ENCODE data around the gene HEATR5A. TPM values are rescaled to one million over a fixed set of nuclear protein-coding genes. Genes with fewer than 3 reads are reported as not detected.

The HEATR5A gene
- total RNA-seq, 6 experiments from 2014 or later: 59.7 to 83.3 (median 66.4) TPM

DNA sequence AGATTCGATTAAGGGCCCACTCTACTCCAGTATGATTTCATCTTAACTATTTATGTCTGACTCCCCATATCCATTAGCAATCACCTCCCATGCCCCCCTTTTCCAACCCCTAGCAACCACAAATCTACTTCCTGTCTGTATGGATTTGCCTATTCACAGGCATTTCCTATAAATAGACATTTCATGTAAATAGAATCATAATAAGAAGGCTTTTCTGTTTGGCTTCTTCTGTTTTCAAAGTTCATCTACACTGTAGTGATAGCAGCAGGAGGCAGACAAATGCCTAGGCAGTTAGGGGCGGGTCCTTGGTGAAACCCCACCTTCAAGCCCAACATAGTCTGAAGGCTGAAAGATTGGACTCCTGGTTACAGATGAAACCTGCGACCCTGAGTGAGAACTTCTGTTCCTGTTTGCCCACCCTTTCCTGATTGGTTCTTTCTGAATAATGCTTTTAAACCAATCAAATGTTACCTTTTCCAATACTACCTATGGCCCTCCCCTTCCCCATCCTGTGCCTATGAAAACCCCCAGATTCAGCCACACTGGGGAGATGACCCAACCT, 150.6 kb downstream of the HEATR5A start:
- peak; percentile 32 for DNase-seq
- TF ChIP-seq, protein P1, sequence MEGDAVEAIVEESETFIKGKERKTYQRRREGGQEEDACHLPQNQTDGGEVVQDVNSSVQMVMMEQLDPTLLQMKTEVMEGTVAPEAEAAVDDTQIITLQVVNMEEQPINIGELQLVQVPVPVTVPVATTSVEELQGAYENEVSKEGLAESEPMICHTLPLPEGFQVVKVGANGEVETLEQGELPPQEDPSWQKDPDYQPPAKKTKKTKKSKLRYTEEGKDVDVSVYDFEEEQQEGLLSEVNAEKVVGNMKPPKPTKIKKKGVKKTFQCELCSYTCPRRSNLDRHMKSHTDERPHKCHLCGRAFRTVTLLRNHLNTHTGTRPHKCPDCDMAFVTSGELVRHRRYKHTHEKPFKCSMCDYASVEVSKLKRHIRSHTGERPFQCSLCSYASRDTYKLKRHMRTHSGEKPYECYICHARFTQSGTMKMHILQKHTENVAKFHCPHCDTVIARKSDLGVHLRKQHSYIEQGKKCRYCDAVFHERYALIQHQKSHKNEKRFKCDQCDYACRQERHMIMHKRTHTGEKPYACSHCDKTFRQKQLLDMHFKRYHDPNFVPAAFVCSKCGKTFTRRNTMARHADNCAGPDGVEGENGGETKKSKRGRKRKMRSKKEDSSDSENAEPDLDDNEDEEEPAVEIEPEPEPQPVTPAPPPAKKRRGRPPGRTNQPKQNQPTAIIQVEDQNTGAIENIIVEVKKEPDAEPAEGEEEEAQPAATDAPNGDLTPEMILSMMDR (IDR thresholded peaks at IDR 0.05): no peak
- Mint-ChIP-seq H3K4me3 (no peak overlapping the region), H3K27ac (peak overlapping the region; percentile 74), H3K27me3 (ENCODE audit: insufficient read depth) (peaks cover 3% of the 10 kb centered on the region; the same call in 1 of the 2 replicates), H3K9me3 (peaks cover 4% of the 10 kb centered on the region; the same call in 1 of the 2 replicates), H3K4me1 (ENCODE audit: low read depth) (peaks cover 67% of the 10 kb centered on the region), H3K36me3 (ENCODE audit: low read depth) (no peaks in the 10 kb centered on the region)

DNA sequence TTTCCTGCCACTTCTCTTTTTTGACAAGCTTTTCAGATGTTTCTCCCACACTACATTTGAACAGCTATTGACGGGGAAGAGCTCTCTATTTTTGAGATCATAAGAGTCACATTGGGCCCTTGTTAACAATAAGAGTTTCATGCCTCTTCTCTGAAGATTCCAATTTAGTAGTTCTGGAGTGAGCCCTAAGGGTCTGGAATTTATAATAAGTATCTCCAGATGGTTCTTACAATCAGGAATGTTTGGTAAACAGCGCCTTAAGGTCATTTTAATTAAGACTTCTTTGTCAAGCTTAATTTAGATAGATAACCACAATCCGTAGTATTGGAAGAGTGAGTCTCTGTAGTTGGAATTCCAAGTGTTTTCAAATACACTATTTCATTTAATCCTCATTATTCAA, 152.1 kb downstream of the HEATR5A start:
- no peaks in the 10 kb centered on the region for H3K36me3 Mint-ChIP-seq (ENCODE audit: low read depth)
- TF ChIP-seq, protein P1 (IDR thresholded peaks at IDR 0.05): no peak
- no peaks in the 10 kb centered on the region for H3K9me3 Mint-ChIP-seq
- peak; percentile 37 for DNase-seq
- H3K4me1 Mint-ChIP-seq (ENCODE audit: low read depth): peaks cover 73% of the 10 kb centered on the region
- peaks cover 3% of the 10 kb centered on the region; the same call in 1 of the 2 replicates for H3K27me3 Mint-ChIP-seq (ENCODE audit: insufficient read depth)
- peak overlapping the region; percentile 15 for H3K4me3 Mint-ChIP-seq
- peak overlapping the region; percentile 66 for H3K27ac Mint-ChIP-seq

DNA sequence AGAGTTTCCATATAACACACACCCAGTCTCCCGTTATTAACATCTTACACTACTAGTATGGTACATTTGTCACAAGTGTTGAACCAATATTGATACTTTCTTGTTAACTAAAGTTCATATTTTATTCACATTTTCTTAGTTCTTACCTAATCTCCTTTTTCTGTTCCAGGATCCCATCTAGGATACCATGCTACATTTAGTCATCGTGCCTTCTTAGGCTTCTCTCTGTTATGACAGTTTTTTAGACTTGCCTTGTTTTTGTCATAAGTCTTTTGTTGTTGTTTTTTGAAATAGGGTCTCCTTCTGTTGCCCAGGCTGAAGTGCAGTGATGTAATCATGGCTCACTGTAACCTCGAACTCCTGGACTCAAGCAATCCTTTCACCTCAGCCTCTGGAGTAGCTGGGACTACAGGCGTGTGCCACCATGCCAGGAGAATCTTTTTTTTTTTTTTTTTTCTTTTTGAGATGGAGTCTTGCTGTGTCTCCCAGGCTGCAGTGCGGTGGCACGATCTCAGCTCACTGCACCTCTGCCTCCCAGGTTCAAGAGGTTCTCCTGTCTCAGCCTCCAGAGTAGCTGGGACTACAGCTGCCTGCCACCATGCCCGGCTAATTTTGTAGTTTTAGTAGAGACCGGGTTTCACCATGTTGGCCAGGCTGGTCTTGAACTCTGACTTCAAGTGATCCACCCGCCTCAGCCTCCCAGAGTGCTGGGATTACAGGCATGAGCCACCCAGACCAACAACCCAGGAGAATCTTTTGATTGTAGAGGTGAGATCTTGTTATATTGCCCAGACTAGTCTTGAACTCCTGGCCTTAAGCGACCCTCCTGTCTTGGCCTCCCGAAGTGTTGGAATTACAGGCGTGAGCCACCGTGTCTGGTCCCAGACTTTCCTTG, 153.7 kb downstream of the HEATR5A start:
- Mint-ChIP-seq H3K27me3 (ENCODE audit: insufficient read depth) (peaks cover 3% of the 10 kb centered on the region; the same call in 1 of the 2 replicates), H3K4me1 (ENCODE audit: low read depth) (peaks cover 81% of the 10 kb centered on the region), H3K4me3 (no peak overlapping the region), H3K36me3 (ENCODE audit: low read depth) (no peaks in the 10 kb centered on the region), H3K9me3 (no peaks in the 10 kb centered on the region), H3K27ac (no peak overlapping the region)
- TF ChIP-seq, protein P1 (IDR thresholded peaks at IDR 0.05): no peak
- no peak for DNase-seq

DNA sequence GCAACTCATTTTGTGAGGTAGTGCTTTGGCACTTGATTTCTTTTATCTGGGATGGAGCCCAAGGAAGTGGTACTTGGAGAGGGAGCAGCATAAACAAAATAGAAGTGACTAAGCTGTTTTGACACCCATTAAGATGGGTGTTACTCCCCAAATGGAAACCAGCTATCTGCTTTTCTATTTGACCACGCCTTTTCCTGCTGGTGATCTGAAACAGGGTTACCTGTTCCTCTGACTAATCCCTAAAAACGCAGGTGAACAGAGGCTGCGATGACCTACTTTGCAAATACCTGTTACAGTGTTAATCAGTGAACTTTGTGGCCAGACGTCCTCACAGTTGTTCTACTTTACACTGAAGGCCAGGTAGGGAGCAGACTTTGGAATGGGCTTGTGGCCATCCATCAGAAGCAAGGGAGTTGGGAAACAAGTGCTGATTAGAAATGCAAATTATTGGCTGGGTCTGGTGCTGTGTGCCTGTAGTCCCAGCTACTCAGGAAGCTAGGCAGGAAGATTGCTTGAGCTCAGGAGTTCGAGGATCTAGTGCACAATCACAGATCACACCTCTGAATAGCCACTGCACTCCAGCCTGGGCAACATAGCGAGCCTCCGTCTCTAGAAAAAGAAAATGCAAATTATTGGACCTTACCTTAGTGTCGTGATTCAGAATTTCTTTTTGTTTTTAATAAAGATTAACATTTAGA, 154.5 kb downstream of the HEATR5A start:
- TF ChIP-seq, protein P1 (IDR thresholded peaks at IDR 0.05): no peak
- DNase-seq: no peak
- Mint-ChIP-seq H3K4me3 (no peak overlapping the region), H3K9me3 (no peaks in the 10 kb centered on the region), H3K27ac (no peak overlapping the region), H3K27me3 (ENCODE audit: insufficient read depth) (peaks cover 3% of the 10 kb centered on the region; the same call in 1 of the 2 replicates), H3K4me1 (ENCODE audit: low read depth) (peaks cover 90% of the 10 kb centered on the region), H3K36me3 (ENCODE audit: low read depth) (no peaks in the 10 kb centered on the region)

DNA sequence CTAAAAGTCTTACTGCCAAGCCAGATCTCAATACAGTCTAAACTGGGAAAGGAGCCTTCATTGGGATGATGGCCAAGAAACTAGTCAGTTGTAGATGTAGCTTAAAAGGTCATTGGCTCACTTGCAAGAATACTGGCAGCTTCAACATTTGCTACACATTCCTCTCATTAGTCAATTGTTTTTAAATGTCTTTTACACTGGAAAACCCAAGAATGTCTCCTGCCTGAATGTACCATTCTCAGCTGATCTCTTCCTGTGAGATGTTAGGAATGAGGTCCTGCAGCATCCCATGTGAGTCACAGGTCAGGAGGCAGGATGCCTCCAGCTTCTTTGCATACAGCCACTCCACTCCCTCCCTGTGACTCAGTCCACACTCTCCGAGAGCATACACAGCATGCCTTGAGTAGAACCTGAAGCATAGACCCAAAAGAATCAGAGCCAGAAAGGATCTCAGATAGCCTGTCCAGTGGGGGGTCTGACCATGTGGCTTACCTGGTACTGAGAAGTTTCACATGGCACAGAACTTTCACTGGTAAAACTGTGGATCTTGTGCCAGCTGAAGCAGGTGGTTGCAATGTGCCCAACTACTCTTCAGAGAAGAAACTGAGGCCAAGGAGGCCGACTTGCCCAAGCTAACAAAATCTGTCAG, 156.7 kb downstream of the HEATR5A start:
- H3K4me3 Mint-ChIP-seq: peak overlapping the region; percentile 72
- H3K27ac Mint-ChIP-seq: peak overlapping the region; percentile 85
- H3K27me3 Mint-ChIP-seq (ENCODE audit: insufficient read depth): no peaks in the 10 kb centered on the region; the same call in 1 of the 2 replicates
- peaks cover 73% of the 10 kb centered on the region for H3K4me1 Mint-ChIP-seq (ENCODE audit: low read depth)
- no peaks in the 10 kb centered on the region for H3K9me3 Mint-ChIP-seq
- DNase-seq: peak; percentile 100
- TF ChIP-seq, protein P1 (IDR thresholded peaks at IDR 0.05): no peak
- no peaks in the 10 kb centered on the region for H3K36me3 Mint-ChIP-seq (ENCODE audit: low read depth)
